ENCODE data around the gene PRDX4.
"Not testable (repeated sequence)": the region's sequence is repeated elsewhere in the genome, so short reads cannot be mapped to it uniquely, and the experiment has no call there.

The PRDX4 gene

DNA sequence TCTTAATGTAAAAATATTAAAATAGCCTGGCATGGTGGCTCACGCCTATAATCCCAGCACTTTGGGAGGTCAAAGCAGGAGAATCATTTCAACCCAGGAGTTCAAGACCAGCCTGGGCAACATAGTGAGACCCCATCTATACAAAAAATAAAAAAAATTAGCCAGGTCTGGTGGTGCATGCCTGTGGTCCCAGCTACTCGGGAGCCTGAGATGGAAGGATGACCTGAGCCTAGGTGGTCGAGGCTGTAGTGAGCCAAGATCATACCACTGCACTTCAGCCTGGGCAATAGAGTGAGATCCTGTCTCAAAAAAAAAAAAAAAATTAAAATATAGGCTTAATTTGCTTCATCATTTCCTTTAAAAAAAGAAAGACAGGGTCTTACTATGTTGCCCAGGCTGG, 9.2 kb downstream of the PRDX4 start:
- not testable (repeated sequence) for DNase-seq

DNA sequence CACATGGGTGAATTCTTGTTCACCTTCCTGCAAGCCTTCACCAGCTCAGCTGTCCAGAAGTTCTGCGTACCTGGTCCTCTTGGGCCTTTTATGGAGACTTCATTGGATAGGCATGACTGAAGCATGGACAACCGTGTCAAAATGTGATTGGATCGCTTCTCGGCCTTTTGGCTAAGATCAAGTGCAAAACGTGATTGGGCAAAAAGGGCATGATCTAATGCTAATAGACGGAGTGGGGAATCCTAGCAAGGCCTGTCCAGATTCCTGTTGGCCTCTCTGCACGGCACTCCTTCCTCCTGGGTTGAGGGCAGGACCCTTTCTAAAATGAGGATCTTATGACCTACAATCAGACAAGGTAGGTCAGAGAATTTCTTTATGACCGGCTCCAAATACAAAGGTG, 24.9 kb downstream of the PRDX4 start:
- DNase-seq: no peak

DNA sequence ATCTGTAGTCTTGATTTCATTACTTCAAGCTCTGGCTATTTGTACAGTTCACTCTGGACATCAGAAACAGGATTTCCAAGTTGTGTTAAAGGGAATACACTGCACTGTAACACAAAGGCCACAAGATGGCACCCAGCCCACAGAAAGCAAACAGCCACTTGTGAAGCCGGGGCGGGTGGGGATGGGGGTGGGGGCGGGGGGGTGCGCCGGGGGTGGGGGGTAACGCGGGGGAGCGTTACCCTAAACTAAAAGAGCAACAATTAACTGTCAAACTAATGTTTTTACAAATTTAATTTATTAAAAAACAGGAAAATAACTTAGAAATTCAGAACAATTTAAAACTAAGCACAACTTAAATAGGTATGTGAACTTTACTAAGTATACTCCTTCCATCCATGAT, 27.3 kb downstream of the PRDX4 start:
- peak; percentile 8 to 31 for DNase-seq

DNA sequence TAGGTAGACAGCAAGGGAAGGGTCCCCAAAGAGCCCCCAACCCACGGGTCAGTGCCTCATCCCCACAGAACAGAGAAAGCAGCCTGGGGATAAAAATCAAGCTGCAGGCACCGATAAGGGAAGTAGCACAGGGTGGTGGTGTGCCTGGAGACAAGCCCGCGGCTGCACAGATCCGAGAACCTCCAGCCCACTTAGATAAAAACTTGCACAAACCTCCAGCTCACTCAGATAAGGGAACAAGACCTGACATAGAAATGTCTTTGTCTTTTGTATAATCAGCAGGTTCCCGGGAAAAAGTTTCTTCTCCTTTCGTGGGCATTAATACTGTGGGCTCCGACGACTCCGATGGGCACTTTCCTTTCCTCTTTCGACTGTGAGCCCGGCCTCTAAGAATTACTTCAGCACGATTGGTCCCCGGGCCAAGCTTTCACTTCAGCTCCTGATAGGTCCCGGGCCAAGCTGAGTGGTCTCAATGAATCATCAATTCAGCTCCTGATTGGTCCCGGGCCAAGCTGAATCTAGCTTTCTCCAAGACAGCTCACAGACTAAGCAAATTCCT, 32.4 kb downstream of the PRDX4 start:
- DNase-seq: peak in 1 of 2 donors; percentile 10

DNA sequence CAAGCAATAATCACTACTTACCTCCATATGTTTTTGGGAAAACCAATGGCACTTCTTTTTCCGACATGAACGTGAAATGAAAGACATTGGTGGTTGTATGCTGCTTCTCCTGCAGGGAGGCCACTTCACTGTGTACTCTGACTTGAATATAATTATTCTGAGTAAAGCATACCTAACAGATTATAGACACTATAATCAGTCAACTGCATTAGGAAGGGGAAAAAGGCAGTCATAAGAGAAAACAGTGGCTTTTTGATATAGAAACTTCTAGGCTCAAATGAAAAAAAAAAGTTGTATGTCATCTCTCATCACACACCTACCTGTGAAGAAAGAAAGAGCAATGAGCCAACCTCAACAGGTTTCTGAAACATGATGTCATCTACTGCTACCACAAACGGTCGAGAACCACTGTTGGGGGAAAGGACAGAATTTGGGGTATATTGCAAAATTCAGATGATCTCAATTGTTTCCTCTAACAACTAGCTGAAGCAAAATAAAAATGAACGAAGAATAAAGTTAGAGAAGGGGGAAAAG, 37.4 kb downstream of the PRDX4 start:
- DNase-seq: no peak

DNA sequence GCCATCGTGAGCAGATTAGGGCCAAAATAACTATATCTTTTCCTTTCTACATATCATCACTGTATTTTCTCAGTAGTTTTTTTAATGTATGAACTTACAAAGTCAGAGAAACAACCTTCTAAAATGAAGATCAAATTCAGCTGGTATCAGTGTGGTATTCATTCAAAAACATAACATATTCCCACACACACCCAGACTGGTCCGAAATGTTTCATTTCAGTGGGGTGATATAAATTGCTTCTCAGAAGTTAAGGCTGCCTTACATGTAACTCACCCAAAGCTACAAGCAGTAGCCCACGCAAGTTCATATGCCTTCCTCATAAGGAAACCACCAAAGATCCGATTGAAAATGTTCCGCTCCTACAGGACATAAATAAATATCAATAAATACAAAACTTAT, 37.9 kb downstream of the PRDX4 start:
- DNase-seq: no peak

DNA sequence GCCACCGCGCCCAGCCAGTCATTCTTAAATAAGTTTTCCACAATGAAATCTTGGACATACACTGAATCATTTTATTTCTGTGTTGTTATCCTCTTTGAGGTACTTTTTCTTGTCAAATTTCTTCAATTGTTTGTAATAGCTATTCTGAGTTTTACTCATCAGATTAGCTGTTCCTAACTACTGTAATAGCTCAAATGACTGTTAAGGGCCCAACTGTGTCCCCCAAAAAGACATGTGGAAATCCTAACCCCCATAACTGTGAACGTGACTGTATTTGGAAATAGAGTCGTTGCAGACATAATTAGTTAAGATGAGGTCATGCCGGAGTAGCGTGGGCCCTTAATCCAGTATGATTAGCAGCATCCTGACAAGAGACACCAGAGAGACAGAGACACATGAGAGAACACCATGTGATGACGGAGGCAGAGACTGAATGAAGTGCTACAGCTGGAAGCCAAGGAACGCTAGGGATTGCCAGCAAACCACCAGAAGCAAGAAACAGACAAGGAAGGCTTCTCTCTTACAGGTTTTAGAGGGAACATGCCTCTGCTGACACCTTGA, 52.9 kb downstream of the PRDX4 start:
- no peak for DNase-seq

DNA sequence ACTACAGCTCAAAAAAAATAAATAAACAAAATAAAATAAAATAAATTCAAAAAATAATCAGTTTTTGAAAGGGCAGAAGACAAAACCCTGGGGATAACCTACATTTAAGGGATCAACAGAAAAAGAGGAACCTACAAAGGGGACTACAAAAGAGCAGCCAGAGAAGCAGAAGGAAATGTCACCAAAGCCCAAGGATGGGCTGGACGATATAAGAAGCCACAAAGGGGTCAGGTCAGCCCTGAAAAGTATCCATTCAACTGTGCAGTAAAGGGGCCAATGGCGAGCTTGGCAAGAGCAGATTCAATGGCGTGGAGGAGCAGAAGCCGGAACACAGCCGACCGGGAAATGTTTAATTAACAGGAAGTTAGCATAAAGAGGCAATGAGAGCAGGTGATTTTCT, 58.9 kb downstream of the PRDX4 start:
- no peak for DNase-seq

DNA sequence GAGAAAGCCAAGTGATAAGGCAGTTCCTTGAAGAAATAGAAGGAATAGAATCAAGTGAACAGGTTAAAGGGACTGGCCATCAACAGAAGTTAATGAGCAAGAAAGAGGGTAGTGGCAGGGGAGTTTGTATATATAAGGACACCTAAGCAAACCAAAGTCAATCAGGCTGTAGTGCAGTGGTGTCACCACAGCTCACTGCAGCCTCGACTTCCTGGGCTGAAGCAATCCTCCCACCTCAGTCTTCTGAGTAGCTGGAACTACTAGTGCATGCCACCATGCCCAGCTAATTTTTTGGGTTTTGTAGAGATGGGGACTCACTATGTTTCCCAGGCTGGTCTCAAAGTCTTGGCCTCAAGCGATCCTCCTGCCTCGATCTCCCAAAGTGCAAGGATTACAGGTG, 59.9 kb downstream of the PRDX4 start:
- no peak for DNase-seq

DNA sequence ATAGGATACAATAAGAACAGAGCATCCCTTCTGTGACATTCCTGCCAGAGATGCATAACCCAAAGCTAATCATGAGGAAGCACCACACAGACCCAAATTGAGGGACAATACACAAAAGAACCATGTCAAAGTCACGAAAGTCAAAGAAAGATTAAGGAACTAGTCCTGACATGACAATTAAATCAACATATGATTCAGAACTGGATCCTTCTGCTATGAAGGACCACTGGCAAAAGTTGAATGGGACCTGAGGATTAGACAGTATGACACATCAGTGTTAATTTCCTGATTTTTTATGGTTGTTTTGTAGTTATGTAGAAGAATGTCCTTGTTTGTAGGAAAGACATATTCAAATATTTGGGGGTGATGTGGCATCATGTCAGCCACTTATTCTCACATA, 61.9 kb downstream of the PRDX4 start:
- no peak for DNase-seq

DNA sequence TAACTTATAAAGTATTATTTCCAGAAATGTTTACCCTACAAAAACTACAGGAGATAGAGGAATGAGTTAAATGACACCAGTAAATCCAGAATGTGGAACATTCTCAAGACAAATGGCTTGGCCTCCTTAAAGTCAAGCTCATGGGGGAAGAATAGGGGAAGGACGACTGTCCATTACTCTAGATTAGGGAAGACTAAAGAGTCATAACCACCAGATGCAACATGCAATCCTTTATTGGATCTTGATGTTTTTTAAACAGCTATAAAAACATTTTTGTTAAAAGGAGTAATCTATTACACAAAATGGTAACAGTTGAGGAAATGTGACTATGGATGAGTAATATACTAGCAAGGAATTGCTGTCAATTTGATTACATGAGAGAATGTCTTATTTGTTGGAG, 64.7 kb downstream of the PRDX4 start:
- DNase-seq: no peak

DNA sequence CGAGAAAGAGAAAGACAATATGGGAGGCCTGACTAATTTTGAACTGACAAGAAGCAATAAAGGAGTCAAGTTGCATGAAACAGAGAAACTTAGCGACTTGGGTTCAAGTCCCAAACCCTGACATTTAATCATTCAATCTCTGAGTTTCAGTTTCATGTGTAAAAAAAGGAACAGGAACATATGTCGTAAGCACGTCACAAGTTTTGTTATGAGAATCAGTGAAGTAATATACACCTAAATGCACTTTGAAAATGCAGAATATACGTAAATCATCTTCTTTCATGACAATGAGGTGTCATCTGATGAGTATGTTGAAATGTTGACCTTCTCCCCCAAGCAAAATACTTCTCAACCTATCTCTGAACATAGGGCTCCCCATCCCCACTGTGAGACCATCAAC, 65.4 kb downstream of the PRDX4 start:
- no peak for DNase-seq

Measured in stimulated activated CD4-positive, alpha-beta T cell treated with anti-CD3 and anti-CD28 coated beads, Interleukin-2, amount 100 ng/mL, for 48 hours (primary cell).